HG03432 (cell line): ENCODE measurements around the gene SLC7A8.

Source experiments
- ATAC-seq: cut with Tn5 transposase; IDR thresholded peaks from one replicate; pipeline ENCODE4 v1.9.1; 2021; ENCODE audit warnings: mild to moderate bottlenecking, moderate library complexity; ENCODE audit not compliant: unreplicated experiment

Gene SLC7A8

DNA sequence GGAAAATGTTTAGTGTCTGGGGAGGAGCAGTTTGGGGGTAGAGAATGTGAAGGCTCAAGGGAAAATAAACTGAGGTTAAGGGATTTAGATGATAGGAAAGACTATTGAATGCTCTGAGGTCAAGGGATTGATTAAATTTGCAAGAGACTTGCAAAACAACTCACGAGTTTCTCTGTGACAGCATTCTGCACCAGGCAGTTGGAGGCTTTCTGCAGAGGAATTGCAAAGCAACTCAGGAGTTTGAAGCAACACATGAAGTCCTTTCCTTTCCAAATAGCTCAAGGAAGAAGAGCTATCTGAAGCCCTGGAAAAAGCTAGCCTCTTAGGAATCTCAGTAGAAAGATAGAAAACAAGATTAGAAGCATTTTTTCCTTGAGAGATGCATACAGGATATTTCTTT is 23.9 kb downstream of the SLC7A8 start:
- no peak for ATAC-seq

DNA sequence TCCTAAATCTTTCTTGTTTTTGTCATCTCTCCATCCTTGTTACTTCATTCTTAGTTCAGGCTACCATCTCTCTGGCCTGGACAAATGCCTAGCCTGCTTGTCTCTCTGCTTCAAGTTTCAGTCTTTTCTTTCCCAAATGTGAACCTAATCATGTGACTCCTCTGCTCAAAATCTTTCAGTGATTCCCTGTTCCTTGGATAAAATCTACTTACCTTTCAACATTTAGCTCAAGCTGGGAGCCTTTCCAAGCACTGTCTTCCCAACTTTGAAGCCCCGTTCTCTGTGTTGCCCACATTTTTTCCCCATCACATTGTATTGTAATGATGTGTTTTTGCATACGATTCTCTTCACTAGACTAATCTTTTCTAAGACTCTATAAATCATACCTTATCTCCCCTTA is 24.7 kb downstream of the SLC7A8 start:
- ATAC-seq, result no peak

DNA sequence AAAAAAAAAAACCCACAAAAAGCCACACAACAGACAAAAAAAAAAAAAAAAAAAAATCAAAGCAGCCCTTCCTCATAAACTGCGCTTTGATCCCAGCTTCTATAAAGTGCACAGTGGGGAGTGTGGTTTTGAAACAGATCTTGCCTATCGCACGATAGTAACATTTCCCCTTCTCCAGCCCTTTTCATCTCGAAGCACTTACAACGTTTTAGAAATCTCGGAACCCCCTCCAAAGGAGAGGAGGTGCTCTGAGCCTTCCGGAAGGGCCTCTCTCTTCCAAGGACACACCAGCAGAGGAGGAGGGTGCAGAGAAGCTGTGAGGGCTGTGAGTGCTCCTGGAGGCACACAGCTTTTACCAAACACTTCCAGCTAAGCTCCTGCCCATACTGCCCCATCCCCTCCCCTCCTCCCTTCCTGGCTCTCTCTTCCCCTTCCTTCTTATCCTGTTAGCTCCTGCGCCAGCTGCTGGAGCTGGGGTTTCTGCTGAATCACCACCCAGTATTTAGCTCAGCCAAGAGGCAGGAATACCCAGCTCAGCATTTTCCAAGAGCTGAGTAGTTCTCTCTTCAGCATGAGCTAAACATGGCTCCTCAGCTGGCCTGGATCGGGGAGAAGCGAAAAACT is 28.4 kb downstream of the SLC7A8 start:
- ATAC-seq, result no peak

DNA sequence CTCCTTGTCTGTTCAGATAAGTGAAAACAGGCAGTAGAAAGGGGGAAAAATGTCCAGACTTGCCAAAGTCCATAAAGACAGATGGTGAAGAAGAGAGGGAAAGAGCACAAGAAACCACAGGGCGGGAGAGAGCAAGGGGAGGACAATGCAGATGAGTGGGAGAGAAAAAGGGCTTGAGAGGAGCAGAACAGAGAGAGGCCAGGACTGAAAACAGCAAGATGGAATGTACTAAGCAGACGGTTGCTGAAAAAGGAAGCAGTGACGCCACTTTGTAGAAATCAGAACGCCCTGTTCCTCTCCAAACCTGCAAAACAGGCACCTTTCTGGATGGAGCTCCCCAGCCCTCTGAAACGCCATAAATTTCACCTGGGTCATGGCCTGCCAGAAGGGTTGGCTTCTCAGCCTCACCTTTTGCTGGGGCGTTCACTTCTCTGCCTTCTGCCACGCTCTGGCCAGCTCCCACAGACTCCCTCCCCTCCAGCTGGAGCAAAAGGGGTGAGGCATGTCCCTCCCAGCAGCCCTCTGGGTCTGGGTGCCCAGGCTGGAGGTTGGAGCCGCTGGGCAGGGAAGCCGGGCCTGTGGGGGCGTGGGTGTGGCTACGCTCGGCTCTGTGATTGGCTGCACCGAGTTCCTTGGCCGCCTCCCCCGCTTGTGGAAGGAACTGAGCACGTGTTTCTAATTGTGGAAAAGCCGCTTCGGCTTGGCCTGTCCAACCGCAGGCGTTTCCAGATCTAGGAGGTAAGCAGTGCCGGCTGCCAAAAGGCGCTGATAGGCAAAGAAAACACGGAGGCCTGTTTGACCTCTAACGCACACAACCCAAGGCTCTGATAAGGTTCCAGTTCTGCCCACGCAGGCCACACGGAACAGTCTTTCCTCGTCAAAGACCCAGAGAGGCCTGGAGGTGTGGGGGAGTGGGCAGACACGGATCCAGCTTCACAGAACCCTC is 29.3 kb downstream of the SLC7A8 start:
- ATAC-seq, result no peak

DNA sequence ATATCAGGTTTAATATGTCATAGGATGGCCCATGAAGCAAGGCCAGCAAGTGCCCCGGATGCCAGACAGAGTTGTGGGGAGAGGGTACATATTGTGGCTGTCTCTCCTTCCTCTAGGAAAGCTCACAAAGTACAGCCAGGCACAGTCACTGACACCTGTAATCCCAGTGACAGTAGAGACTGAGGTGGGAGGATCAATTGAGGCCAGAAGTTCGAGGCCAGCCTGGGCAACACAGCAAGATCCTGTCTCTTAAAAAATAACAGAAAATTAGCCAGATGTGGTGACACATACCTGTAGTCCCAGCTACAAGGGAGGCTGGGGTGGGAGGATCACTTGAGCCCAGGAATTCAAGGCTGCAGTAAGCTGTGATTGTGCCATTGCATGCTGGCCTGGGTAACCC is 32.1 kb downstream of the SLC7A8 start:
- ATAC-seq, result no peak

DNA sequence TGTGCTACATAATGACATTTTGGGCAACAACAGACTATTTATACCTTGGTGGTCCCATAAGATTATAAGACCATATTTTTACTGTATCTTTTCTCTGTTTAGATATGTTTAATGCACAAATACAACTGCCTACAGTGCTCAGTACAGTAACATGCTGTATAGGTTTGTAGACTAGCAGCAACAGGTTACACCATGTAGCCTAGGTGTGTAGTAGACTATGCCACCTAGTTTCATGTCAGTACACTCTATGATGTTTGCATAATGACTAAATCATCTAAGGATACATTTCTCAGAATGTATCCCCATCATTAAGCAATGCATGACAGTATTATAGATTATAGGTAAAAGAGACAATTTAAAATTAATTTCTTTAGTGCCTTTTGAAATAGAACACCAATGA is 33.7 kb downstream of the SLC7A8 start:
- ATAC-seq, result no peak

DNA sequence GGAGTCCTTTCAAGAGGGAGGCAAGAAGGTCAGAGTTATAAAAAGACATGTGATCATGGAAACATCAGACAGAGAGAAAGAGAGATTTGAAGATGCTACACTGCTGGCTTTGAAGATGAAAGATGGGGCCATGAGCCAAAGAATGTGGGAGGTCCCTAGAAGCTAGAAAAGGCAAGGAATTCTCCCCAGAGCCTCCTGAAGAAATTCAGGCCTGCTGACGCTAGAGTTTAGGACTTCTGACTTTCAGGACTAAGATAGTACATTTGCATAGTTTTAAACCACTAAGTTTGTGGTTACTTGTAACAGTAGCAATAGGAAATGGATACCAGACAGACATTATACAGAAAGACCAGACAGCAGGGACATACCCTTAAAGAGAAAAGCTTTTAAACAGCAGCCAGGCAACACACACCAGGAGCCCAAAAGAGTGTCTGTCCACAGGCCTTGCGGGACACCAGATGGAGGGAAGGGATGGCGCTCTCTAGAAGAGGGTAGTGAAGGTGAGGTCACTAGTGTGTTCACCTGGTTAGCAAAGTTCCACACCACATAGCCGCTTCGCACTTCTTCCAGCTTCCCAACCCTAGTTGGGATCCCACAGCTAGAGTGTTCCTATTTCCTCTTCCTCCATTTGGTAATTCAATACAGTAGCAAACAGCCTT is 34.7 kb downstream of the SLC7A8 start:
- ATAC-seq, result no peak

DNA sequence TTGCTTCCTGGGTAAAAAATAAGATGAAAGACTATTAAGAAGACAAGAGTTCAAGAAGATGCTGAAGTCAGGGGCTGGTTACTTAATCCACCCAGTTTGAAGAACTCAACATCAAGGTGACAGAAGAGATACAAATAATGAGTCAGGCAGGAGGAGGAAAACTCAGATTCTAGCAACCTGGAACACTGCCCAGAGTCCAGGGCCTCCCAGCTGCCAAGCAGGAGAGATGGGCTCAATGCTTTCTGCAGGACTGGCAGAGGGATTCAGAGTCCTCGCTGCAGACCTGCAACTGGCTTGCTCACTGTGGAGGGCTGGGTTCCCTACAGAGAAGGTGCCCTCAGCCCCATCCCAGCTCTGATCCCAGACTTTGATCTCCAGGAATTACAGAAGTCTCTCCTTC is 35.8 kb downstream of the SLC7A8 start:
- ATAC-seq, result no peak

DNA sequence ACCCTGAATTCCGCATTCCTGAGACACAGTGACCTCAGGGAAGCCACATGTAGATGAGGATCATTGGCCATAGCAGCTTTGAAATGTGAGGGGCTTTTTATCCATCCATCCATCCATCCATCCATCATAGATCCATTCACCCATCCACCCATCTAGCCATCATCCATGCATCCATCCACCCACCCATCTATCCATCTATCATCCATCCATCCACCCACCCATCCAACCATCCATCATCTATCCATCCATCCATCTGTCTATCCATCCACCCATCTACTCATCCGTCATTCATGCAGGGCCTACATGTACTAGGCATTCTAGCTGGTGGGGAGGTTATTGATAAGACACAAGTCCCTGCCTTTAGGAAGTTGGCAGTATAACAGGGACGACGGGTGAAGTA is 36.5 kb downstream of the SLC7A8 start:
- ATAC-seq, result no peak

DNA sequence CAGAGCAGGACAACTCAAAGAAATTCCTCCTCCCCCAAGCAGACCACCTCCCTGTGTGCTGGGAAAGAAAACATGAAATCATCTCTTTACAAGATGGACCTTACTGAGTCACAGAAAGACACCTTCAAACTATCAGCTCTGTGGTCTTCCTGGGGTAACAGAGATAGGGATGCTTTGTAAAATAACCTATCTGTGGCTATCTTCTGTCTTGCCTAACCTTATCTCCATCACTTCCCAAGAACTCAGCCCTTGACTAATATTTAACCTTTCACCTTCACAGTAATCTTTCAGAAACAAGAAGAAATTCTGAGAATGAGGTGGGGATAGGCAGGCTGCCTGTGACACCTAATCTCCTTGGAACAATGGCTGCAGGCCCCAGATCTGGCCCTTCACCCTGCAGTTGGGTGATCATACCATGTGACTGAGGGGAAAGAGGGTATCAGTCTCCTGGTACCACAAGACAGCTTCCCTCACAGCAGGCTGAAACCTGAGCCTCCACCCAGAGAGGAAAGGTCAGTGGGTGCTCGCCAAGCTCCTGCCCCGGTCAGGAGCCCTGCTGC is 37.0 kb downstream of the SLC7A8 start:
- ATAC-seq, result no peak

DNA sequence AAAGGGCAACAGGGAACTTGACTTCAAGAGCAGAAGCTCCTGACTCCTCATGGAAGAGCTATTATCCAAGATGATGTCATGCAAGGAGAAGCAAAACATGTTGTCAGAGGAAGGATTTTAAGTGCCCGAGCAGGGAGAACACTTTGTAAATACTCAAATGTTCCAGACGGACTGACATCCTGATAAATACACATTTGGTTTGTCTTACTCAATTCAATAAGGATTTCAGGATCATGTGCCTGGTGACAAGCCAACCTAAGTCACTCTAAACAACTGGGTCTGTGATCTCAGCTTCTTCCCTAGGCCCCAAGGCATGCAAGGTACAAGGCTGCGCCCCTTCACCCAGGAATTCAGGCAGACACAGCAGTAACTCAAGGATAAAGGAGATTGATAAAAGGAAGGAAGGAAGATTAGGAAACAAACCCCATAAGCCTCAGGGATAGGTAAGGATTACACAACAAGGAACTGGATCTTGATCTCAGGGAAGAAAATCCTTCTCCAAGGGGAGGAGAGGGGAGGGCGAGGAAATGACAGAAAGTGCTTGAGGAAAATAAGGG is 37.6 kb downstream of the SLC7A8 start:
- ATAC-seq, result no peak

DNA sequence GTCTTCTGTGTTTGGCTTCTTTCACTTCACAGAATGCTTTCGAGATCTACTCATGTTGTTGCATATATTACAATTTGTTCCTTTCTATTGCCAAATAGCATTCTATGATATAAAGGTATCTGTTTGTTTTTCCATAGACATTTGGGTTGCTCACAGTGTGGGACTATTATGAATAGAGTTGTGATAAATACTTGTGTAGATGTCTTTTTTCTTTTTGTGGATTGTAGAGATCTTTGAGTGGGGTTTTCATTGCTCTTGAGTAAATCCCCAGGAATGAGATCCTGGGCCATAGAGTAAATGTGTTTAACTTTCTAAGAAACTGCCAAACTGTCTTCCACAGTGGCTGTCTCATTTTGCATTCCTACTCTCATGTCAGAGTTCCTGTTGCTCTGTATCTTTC is 39.5 kb downstream of the SLC7A8 start:
- ATAC-seq, result no peak

DNA sequence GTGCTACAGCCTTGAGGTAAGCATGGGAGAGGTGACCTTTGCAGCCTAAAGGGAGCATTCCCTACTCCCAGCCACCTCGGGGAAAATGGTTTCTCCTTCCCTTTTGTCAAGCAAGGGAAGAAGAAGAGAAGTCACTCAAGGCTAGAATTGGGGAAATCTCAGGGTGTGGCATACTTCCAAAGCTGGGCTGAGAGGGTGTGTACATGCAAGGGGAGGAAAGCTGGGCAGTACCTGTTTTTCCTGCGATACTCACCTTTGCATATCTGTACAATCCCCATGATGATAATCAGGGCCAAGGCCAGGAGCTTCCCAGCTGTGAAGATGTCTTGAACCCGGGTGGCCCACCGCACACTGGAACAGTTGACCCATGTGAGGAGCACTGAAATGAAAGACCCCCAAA is 40.6 kb downstream of the SLC7A8 start:
- no peak for ATAC-seq

DNA sequence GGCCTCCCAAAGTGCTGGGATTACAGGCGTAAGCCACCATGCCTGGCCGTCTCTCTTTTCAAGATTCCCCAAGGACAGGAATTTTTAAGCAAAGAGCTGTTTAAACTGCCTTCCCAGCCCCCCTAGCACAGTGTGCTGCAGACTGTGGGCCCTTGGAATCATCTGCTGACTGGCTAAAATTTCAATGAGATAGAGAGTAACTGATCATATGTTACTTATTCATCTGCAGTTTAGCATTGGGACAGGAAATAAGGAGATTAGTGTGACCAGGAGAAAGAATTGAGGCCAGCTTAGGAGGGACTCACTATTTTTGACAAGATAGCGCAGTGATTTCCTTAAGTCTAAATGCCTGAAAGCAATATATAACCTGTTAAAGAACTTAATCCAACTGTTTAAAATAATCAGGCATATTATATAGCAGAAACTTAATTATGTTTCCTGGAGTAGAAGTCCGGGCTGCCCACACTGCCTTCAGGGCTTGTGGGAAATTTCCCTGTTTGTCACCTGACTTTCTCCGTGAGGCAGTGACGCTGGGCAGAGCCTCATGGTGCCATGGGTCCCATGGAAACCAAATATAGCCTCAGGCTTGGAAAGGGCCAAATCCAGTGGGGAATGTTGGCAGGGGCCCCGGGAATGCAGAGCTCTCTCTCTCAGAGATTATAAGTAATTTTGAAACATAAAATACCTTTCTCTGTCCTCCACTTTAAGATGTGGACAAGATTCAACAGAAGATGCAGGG is 41.6 kb downstream of the SLC7A8 start:
- no peak for ATAC-seq

DNA sequence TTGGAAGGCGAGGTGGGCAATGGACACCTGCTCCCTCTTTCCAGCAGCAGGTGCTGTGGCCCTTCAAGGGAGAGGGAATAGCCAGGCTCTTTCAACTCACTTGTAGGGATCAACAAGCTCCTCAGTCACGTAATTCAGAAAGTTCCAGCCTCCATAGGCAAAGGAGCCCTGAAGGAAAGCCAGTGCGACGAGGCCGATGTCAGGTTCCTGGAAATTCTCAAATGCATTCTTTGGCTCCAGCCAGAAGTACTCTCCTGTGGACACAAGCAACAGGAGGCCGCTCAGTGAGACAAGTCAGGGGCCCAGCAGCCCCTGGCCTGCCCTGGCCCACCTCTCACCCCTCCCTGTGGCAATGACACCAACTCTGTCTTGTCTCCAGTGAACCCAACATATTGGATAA is 43.1 kb downstream of the SLC7A8 start:
- no peak for ATAC-seq

DNA sequence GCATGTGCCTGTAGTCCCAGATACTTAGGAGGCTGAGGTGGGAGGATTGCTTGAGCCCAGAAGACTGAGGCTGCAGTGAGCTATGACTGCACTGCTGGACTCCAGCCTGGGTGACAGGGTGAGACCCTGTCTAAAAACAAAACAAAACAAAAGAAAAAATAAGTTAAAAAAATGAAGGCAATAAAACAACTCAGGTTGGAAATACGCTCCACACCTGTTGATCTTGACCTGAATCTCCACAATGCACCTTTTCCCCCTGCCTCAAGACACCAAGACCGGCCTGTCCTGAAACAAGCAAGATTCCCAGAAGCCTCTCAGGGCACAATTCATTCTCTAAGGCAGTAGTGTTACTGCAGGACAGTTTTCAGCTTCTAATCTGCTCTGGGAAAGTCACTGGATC is 43.6 kb downstream of the SLC7A8 start:
- no peak for ATAC-seq

DNA sequence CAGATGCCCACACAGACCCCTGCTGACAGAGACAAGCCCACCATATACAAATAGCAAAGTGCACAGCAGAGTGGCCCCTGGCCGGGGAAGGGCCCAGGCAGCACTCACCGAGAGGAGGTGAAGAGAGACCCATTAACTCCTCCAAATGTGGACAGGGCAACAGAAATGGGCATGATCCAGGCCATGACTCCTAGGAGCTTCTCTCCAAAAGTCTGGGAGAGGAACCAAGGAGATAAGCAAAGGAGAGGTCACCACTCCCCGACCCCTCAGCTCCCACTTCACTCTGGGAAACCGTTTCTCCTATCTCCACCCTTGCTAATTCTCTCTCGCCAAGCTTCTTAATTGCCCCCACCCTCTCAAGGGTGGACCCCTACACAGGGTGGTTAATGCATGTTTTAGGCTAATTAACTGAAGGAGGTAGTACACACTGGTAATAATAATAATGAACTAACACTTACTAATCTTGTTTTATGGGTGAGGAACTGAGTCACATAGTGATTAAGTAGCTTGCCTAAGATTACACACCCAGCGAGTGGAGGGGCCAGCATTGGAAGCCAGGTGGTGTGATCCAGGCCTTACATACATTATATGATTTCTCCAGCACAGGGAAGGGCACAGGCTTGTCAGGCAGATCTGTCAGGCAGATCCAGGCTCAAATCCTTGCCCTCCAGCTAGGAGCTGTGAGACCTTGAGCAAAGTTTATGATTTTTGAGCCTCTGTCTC is 45.5 kb downstream of the SLC7A8 start:
- ATAC-seq, result no peak

DNA sequence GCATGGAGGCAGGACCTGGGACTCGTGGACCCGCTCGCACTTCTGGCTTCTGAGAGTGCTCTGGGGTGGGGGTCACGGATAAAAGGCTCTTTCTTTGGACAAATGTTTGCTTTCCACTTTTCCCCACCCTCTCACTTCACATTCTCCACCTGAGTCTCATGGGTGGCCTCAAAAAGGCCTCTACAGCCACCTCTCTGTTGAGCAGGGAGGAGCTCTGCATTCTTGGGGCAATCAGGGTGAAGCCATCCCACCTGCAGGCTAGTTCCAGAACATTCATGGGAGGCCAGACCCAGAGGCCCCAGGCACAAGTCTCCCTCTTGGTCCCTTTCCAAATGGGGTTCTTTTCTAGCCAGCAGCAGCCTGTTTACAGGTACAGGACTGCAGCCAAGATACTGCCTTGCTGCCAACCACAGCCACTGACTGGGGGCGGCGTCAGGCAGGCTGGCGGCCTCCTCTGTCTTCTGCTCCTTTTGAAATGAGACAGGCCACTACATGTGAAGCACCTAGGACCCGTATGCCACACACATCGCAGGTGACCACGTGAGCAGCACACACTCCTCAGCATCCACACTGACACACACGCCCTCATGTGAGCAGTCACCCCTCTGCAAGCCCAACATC is 46.2 kb downstream of the SLC7A8 start:
- no peak for ATAC-seq

DNA sequence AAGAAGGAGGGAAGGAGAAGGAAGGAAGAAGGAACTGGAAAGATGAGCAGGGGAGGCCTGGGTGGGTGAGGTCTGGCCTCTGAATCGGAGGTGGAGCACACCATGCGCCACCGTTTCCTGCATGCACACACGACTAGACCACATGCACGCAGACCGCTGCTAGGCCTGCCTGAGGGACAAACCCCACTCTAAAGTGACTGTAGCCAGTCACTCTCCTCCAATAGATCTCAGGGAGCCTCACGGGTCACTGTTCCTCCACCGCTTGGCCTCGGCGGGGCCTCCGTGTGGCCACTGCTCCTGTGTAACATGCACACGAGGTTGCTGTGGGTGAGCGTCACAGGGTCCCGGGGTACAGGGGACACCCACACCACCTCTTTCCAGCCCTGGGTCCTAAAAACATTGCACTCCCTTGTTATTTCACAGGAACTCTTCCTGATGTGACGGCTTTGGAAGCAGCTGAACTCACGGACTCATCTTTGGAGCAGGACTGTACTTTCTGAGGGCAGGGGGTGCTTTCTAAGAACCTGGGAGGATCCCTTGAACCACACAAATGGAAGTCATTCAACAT is 46.8 kb downstream of the SLC7A8 start:
- ATAC-seq, result no peak
